Astrocyte (in vitro differentiated cells and primary cell): ENCODE results near the gene SETD2. TPM values are rescaled to one million over a fixed set of nuclear protein-coding genes. Genes with fewer than 3 reads are reported as not detected.

ENCODE experiments used
- DNase-seq: peaks from one replicate; pipeline ENCODE4 v3.0.0-alpha.2; 2010; ENCODE audit warnings: low read depth
- FAIRE-seq: peaks from 2 replicates; lab custom pipeline; 2011; peaks lifted over from hg19 to GRCh38; lab: Jason Lieb, UNC
- H2AFZ ChIP-seq: 2 replicates; pipeline ENCODE4 v1.6.0; 2012; ENCODE audit warnings: low read depth, low read length, inconsistent platforms
- H3K27ac ChIP-seq: 2 replicates; pipeline ENCODE4 v1.5.1; 2011; ENCODE audit warnings: low read depth, low read length, inconsistent platforms
- H3K27me3 ChIP-seq: 2 replicates; pipeline ENCODE4 v1.6.0; 2011; ENCODE audit warnings: low read length, inconsistent platforms; ENCODE audit not compliant: insufficient read depth
- H3K36me3 ChIP-seq: 2 replicates; pipeline ENCODE4 v1.5.1; 2011; ENCODE audit warnings: low read length, inconsistent platforms; ENCODE audit not compliant: insufficient read depth
- H3K4me1 ChIP-seq: 2 replicates; pipeline ENCODE4 v1.5.1; 2011; ENCODE audit warnings: low read length, inconsistent platforms; ENCODE audit not compliant: insufficient read depth
- H3K4me2 ChIP-seq: 2 replicates; pipeline ENCODE4 v1.6.0; 2012; ENCODE audit warnings: low read length, inconsistent platforms
- H3K4me3 ChIP-seq: 2 replicates; pipeline ENCODE4 v1.5.1; 2011; ENCODE audit warnings: low read depth, mild to moderate bottlenecking, low read length, inconsistent platforms; ENCODE audit not compliant: insufficient read depth
- H3K79me2 ChIP-seq: 2 replicates; pipeline ENCODE4 v1.6.0; 2012; ENCODE audit warnings: mild to moderate bottlenecking, low read length, inconsistent platforms; ENCODE audit not compliant: insufficient read depth
- H3K9ac ChIP-seq: 2 replicates; pipeline ENCODE4 v1.6.0; 2012; ENCODE audit warnings: mild to moderate bottlenecking, low read length, inconsistent platforms
- H3K9me3 ChIP-seq: 2 replicates; pipeline ENCODE4 v1.5.1; 2012; ENCODE audit warnings: low read depth, mild to moderate bottlenecking, low read length, inconsistent platforms; ENCODE audit not compliant: insufficient read depth
- H4K20me1 ChIP-seq: 2 replicates; pipeline ENCODE4 v1.6.0; 2012; ENCODE audit warnings: low read length, inconsistent platforms; ENCODE audit not compliant: insufficient read depth
- H3K27ac Mint-ChIP-seq: one replicate; pipeline ENCODE4 v1.8.0; 2021; ENCODE audit warnings: mild to moderate bottlenecking, mixed read lengths; ENCODE audit not compliant: unreplicated experiment
- H3K27me3 Mint-ChIP-seq: one replicate; pipeline ENCODE4 v1.8.0; 2021; ENCODE audit warnings: low read depth, mixed read lengths; ENCODE audit not compliant: unreplicated experiment
- H3K36me3 Mint-ChIP-seq: one replicate; pipeline ENCODE4 v1.8.0; 2021; ENCODE audit warnings: low read depth, mixed read lengths; ENCODE audit not compliant: unreplicated experiment
- H3K4me1 Mint-ChIP-seq: one replicate; pipeline ENCODE4 v1.8.0; 2021; ENCODE audit warnings: low read depth, mixed read lengths; ENCODE audit not compliant: unreplicated experiment
- H3K4me3 Mint-ChIP-seq: one replicate; pipeline ENCODE4 v1.8.0; 2021; ENCODE audit warnings: mild to moderate bottlenecking, moderate library complexity, mixed read lengths; ENCODE audit not compliant: unreplicated experiment
- H3K9me3 Mint-ChIP-seq: one replicate; pipeline ENCODE4 v1.8.0; 2021; ENCODE audit warnings: mild to moderate bottlenecking, mixed read lengths; ENCODE audit not compliant: unreplicated experiment
- CTCF ChIP-seq: IDR thresholded peaks from 2 replicates; pipeline ENCODE4 v1.5.1; 2011; ENCODE audit warnings: low read depth, mild to moderate bottlenecking, inconsistent platforms, low read length, moderate library complexity; ENCODE audit not compliant: insufficient read depth
- EZH2 ChIP-seq: IDR thresholded peaks from 2 replicates; pipeline ENCODE4 v1.6.1; 2012; ENCODE audit warnings: mild to moderate bottlenecking, low read length, inconsistent platforms; ENCODE audit not compliant: insufficient read depth
- total RNA-seq: library from RNA; stranded (reverse); gene quantifications from 2 replicates; pipeline ENCODE4 v1.2.1, GENCODE V29; 2021

SETD2 gene
- total RNA-seq, 1 donor from 2014 or later: 46.5 TPM

GRCh38 chr3:47109393-47109792, 54.5 kb downstream of the SETD2 start:
- H3K9me3 ChIP-seq: no peaks in the 10 kb centered on the region
- peaks cover 23% of the 10 kb centered on the region for H3K4me1 ChIP-seq
- Mint-ChIP-seq H3K27me3 (no peaks in the 10 kb centered on the region), H3K27ac (peak overlapping the region; percentile 96), H3K4me1 (peaks cover 38% of the 10 kb centered on the region), H3K9me3 (no peaks in the 10 kb centered on the region), H3K4me3 (peak overlapping the region; percentile 40), H3K36me3 (peaks cover 23% of the 10 kb centered on the region)
- no peaks in the 10 kb centered on the region for H3K27me3 ChIP-seq
- no peak overlapping the region for H3K4me2 ChIP-seq
- peaks cover 4% of the 10 kb centered on the region for H3K36me3 ChIP-seq
- H2AFZ ChIP-seq: no peak overlapping the region
- peak overlapping the region; percentile 45 for H3K27ac ChIP-seq
- DNase-seq (no peak), FAIRE-seq (no peak)
- H3K4me3 ChIP-seq: no peak overlapping the region
- no peak overlapping the region for H3K9ac ChIP-seq
- H4K20me1 ChIP-seq: no peaks in the 10 kb centered on the region
- peaks cover 65% of the 10 kb centered on the region for H3K79me2 ChIP-seq
- TF ChIP-seq EZH2 (no peak), CTCF (no peak)

DNA sequence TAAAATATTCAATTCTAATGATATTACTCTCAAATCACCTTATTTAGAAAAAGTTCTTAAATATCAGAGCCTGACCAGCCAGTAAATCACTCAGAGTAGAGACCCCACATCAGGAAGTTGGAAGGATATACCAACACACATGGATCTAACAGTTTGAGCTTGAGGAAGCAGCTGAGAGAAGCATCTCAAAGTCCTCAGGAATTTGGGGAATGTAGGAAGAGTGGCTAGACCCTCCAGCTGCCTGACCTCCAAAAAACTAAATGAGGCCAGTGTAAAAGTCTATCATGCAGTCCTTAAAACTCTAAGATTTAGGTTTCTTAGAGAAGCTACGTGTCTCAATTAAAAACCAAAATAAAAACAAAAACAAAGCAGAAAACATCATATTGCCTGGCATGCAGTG, 55.4 kb downstream of the SETD2 start:
- peaks cover 8% of the 10 kb centered on the region for H3K36me3 ChIP-seq
- no peak overlapping the region for H2AFZ ChIP-seq
- peaks cover 17% of the 10 kb centered on the region for H3K4me1 ChIP-seq
- no peak overlapping the region for H3K4me3 ChIP-seq
- no peaks in the 10 kb centered on the region for H3K27me3 ChIP-seq
- Mint-ChIP-seq H3K9me3 (no peaks in the 10 kb centered on the region), H3K4me3 (no peak overlapping the region), H3K27me3 (no peaks in the 10 kb centered on the region), H3K4me1 (peaks cover 30% of the 10 kb centered on the region), H3K27ac (peak overlapping the region; percentile 96), H3K36me3 (peaks cover 23% of the 10 kb centered on the region)
- TF ChIP-seq CTCF: no peak
- TF ChIP-seq EZH2: no peak
- no peaks in the 10 kb centered on the region for H4K20me1 ChIP-seq
- peak; percentile 51 for DNase-seq
- H3K9me3 ChIP-seq: no peaks in the 10 kb centered on the region
- H3K9ac ChIP-seq: peak overlapping the region; percentile 24
- H3K79me2 ChIP-seq: peaks cover 68% of the 10 kb centered on the region
- H3K4me2 ChIP-seq: peak overlapping the region; percentile 61
- peak overlapping the region; percentile 45 for H3K27ac ChIP-seq
- peak; percentile 32 for FAIRE-seq

DNA sequence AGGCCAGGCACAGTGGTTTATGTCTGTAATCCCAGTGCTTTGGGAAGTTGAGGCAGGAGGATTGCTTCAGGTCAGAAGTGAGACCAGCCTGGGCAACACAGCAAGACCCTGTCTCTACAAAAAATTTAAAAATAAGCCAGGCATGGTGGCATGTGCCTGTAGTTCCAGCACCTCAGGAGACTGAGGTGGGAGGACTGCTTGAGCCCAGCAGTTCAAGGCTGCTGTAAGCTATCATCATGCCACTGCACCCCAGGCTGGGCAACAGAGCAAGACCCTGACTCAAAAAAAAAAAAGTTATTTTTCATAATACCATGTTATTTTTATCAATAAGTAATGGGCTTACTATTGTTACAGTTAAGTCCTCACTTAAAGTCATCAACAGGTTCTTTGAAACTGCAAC, 59.7 kb downstream of the SETD2 start:
- H3K4me2 ChIP-seq: no peak overlapping the region
- peaks cover 9% of the 10 kb centered on the region for H3K4me1 ChIP-seq
- no peak overlapping the region for H3K27ac Mint-ChIP-seq
- H2AFZ ChIP-seq: no peak overlapping the region
- DNase-seq: no peak
- no peaks in the 10 kb centered on the region for H4K20me1 ChIP-seq
- H3K79me2 ChIP-seq: peaks cover 35% of the 10 kb centered on the region
- peaks cover 17% of the 10 kb centered on the region for H3K36me3 Mint-ChIP-seq
- H3K27ac ChIP-seq: no peak overlapping the region
- no peaks in the 10 kb centered on the region for H3K9me3 Mint-ChIP-seq
- no peaks in the 10 kb centered on the region for H3K9me3 ChIP-seq
- no peak for FAIRE-seq
- no peak overlapping the region for H3K4me3 ChIP-seq
- H3K36me3 ChIP-seq: peaks cover 25% of the 10 kb centered on the region
- peaks cover 13% of the 10 kb centered on the region for H3K4me1 Mint-ChIP-seq
- TF ChIP-seq EZH2 (no peak), CTCF (no peak)
- H3K27me3 ChIP-seq: no peaks in the 10 kb centered on the region
- H3K4me3 Mint-ChIP-seq: no peak overlapping the region
- no peaks in the 10 kb centered on the region for H3K27me3 Mint-ChIP-seq
- H3K9ac ChIP-seq: no peak overlapping the region
